ENCODE results near the gene F8.

Gene F8

GRCh38 chrX:155022585-155022984 lies at the start of gene F8:
Gene F8, minus strand, starts transcription at chrX:155022723. Its CDS starts 171 bp downstream, at chrX:155022552.
- DNase-seq = no peak

DNA sequence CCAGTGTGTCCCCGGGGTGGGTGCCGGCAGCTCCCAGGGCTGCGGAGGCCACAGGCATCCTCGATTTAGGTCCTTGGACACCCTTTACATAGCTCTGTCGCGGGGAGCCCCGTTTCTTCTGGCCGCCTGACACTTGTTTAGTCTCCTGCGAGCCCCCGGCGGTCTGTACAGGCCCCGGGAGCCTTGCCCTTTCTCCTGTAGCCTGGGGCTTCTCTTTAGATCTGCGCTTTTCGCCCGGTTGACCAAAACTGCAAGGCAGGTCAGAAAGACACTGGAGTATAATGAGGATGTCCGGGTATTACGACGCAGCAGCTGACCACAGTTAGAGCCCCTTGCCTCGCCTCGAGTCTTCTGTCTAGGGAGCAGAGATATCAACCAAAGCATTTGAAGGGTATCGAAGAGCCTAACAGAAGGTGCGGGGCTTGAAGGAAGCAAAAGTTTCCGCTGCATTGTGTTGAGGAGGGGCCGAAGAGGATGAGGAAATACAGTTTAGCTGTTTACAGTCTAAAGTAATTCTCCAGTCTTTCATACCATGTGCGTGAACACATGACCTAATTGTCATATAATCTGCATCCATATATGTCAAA lies 49.3 kb upstream of the F8 start:
- DNase-seq = no peak

GRCh38 chrX:155070975-155071693 lies 48.6 kb upstream of the F8 start, which contains the start of the genes BRCC3, CMC4 and MTCP1:
Gene BRCC3, plus strand, starts transcription at chrX:155071508. Its CDS starts 20 bp downstream, at chrX:155071528.
Gene CMC4, minus strand, starts transcription at chrX:155071136. Its CDS starts 7,113 bp downstream, at chrX:155064023.
Gene MTCP1, minus strand, starts transcription at chrX:155071136. Its CDS starts 5,126 bp downstream, at chrX:155066010.
- DNase-seq = peak; percentile 55

DNA sequence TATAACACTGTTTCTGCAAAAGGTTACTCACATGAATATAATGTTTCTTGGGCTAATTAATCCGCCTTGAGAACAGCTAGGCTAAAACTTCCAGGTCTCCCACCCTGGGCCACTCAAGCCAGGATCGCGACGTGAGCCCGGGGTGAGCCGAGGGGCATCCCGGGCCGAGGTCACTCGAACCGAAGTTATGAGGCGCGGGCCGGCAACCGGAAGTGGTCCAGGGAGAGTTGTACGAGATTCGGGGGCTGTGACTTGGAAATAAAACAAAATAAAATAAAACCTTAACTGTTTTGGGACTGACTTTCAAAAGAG lies 48.1 kb upstream of the F8 start:
- no peak for DNase-seq

- no peak for DNase-seq
These were observed 47.5 kb upstream of the F8 start for GRCh38 chrX:155070038-155070437.

DNA sequence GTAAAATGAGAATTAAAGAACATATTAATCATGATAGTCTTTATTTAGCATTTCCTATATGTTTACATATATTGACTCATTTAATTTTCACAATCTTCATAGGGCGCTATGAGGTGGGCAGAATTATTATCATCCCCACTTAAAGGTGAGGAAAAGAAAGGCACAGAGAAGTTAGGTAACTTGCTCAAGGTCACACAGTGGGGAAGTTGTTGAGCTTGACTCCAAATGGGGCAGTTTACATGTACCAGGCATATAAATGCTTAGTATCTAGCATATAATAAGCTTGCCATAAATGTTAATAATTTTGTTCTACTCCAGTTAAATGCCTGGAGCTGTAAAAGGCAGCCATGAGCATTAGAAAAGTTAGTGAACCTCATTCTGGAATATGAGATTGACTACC lies 46.9 kb upstream of the F8 start:
- DNase-seq = no peak

DNA sequence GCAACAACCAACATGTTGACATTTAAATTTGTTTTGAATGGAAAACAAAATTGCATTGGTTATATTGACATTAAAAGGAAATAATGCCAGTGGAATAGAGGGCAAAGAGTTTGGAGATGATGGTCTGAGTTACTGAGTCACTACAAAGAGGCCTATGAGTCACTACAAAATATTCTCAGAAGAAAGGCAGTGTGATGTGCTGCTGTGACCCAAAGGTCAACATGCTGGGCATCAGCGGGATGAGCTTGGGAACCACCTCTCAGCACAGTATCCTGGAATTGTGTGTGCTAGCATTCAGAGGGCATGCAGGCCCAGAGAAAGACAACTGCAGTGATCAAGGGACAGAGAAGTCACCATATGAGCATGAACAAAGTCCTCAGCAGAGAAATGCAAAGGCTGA lies 45.6 kb upstream of the F8 start:
- no peak for DNase-seq

GRCh38 chrX:155065035-155065734 lies 42.7 kb upstream of the F8 start:
- DNase-seq = no peak

DNA sequence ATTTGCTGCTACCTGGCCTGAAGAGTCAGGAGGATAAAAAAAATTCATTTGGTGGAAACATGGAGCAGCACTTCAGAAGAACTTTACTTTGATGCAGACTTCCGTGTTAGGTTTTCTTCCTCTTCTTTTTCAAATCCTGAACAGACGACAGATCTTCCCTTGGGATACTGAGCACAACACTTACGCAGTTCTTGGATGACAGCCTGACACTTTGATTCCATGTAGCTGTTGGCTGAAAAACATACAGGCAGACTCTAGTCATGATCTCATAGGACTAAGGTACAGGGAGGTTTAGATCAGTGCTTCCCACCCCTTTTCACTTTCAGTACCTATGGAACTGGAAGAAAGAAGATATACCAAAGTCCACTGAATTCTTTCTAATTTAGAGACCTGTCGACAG lies 39.2 kb upstream of the F8 start:
- no peak for DNase-seq

- no peak for DNase-seq
These were observed 34.6 kb upstream of the F8 start for GRCh38 chrX:155056877-155057792.

GRCh38 chrX:155056471-155056870 lies 33.9 kb upstream of the F8 start:
- DNase-seq = no peak

DNA sequence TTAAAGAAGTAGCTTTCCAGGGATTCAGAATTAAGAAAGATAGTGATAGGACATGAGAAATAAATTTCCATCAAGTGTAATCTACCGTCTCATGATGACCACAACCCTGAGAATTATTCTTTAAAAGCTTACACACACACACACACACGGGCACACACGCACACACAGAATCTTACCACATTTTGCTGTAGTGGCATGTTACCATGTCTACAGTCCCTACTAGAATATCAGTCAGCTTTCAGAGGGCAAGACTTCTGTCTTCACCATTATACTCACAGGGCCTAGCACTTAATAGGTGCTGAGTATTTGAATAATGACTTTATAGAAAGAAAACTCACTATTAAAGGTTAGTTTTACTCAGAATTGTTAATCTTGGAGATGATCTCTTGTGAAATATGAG lies 33.0 kb upstream of the F8 start:
- no peak for DNase-seq

DNA sequence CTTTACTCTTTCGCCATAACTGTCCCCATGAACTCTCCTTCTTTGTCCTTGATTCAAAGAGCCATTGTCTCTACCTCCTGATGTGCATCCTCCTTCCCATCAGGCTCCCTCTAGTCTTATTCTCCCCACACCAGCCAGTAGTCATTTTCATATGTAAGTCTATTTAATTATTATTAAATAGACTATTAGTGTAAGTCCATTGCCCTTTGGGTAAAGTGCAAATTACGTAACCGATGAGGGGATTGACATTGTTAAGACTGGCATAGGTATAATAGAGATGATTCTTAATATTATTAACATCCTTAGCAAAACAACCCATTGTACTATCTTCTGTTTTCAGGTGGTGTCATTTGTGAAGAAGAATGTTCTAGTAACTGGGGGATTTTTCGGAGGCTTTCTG lies 31.7 kb upstream of the F8 start:
- no peak for DNase-seq

- no peak for DNase-seq
These were observed 31.1 kb upstream of the F8 start for GRCh38 chrX:155053656-155054055.

DNA sequence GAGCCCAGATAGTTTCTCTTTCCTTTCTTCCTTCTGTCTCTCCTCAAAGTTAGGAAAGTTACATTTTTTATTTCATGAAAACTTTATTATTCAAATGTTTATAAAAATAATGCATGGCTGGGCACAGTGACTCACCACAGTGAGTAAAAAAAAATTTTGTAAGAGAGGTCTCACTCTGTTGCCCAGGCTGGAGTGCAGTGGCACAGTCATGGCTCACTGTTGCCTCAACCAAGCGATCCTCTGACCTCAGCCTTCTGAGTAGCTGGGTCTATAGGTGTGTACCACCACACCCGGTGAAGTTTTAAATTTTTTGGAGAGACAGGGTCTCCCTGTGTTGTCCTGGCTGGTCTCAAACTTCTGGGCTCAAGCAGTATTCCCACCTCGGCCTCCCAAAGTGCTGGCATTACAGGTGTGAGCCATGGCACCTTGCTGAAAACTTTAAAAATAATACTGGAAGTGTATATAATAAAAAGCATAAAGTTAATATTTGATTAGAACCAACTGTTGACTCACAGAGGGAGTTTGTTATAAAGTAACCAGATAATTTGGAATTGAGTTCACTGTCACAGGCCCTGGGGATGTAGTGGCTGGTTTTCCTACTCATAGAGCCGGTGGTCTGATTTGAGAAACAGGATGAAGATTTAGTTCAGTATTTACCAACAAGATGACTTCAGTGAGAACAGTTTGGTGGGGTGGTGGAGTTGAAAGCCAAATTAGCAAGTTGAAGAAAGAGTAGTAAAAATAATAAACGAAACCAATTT lies 30.4 kb upstream of the F8 start:
- no peak for DNase-seq

DNA sequence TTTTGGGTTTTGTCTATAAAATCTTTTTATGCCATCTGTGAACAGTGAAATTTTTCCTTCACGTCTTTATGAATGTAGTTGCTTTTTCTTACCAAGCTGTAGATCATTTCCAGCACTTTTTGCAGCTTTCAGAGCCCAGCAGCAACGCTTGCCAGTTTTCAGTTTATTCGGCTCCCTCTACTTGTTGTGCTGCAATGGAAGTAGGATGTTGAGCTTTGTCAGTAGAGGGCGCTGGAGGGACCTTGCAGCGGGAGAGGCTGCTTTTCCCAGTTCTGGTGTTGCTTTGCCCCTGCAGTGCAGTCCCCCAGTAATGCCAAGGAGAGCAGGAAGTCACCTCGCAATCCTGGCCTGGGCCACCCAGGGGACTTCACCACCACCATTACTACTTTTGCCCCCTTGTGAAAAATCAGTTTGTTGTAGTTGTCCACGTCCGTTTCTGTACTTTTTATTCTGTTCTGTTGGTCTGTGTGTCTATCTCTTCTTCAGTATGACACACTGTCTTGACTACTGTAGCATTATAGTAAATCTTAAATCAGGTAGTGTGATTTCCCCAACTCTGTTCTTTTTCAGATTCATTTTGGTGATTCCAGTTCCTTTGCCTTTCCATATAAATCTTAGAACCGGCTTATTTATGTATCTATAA lies 26.6 kb upstream of the F8 start:
- no peak for DNase-seq

- DNase-seq = no peak
These were observed 24.4 kb upstream of the F8 start for GRCh38 chrX:155046811-155047528.

GRCh38 chrX:155046129-155046810 lies 23.7 kb upstream of the F8 start:
- no peak for DNase-seq

DNA sequence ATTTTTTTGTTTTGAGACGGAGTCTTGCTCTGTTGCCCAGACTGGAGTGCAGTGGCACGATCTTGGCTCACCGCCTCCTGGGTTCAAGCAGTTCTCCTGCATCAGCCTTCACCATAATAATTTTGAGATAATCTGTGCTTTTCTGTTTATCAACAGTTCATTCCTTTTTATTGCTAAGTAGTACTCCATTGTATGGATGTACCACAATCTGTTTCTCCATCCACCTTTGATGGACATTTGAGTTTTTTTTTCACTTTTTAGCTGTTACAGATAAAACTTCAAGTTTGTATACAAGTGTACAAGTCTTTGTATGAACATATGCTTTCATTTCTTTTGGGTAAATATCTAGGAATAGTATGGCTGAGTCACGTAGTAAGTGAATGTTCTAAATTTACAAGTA lies 13.2 kb upstream of the F8 start:
- DNase-seq = no peak

- no peak for DNase-seq
These were observed 9.1 kb upstream of the F8 start for GRCh38 chrX:155031657-155032056.

All from KG1 (cell line).